DMS53 treated with DMSO at 0.1 percent for 48 hours (cell line): ENCODE results near the gene KCNE4.

Experiments
- DNase-seq: peaks from one replicate; lab custom pipeline; 2025; ENCODE audit not compliant: unreplicated experiment; lab: John Stamatoyannopoulos, UW

The KCNE4 gene

GRCh38 chr2:223040527-223040926 is 11.5 kb upstream of the KCNE4 start:
- no peak for DNase-seq

GRCh38 chr2:223041527-223042109 is 10.4 kb upstream of the KCNE4 start:
- peak; percentile 84 for DNase-seq

- DNase-seq: no peak
Measured at GRCh38 chr2:223042284-223042683, 9.7 kb upstream of the KCNE4 start.

GRCh38 chr2:223042704-223043118 is 9.3 kb upstream of the KCNE4 start:
- no peak for DNase-seq

GRCh38 chr2:223043164-223043941 is 8.6 kb upstream of the KCNE4 start:
- no peak for DNase-seq

- DNase-seq: no peak
Measured at GRCh38 chr2:223044092-223044836, 7.7 kb upstream of the KCNE4 start.

- no peak for DNase-seq
Measured at GRCh38 chr2:223044916-223045700, 6.9 kb upstream of the KCNE4 start.

GRCh38 chr2:223046470-223047040 is 5.4 kb upstream of the KCNE4 start:
- no peak for DNase-seq

- no peak for DNase-seq
Measured at GRCh38 chr2:223047260-223047761, 4.7 kb upstream of the KCNE4 start.

GRCh38 chr2:223048519-223048918 is 3.5 kb upstream of the KCNE4 start:
- DNase-seq: no peak

- no peak for DNase-seq
Measured at GRCh38 chr2:223049356-223049755, 2.6 kb upstream of the KCNE4 start.

GRCh38 chr2:223050188-223050587 is 1.8 kb upstream of the KCNE4 start:
- no peak for DNase-seq

GRCh38 chr2:223050900-223051504 is 988 bp upstream of the KCNE4 start:
- DNase-seq: no peak

GRCh38 chr2:223052548-223053483 is 826 bp downstream of the KCNE4 start:
- no peak for DNase-seq

GRCh38 chr2:223053484-223054192 is 1.6 kb downstream of the KCNE4 start:
- no peak for DNase-seq

GRCh38 chr2:223054193-223054781 is 2.3 kb downstream of the KCNE4 start:
- no peak for DNase-seq

GRCh38 chr2:223055140-223055539 is 3.1 kb downstream of the KCNE4 start:
- DNase-seq: no peak

GRCh38 chr2:223055836-223056235 is 3.8 kb downstream of the KCNE4 start:
- DNase-seq: no peak
